Spleen (tissue), 11 donors: ENCODE measurements around the gene CACNA1F. TPM values are rescaled to one million over a fixed set of nuclear protein-coding genes. Genes with fewer than 3 reads are reported as not detected.

Experiments
- DNase-seq: peaks from one replicate; pipeline ENCODE4 v3.0.0-alpha.2; 2020
- H3K27ac ChIP-seq, 8 donors: fragments of 200-600 bp; sonication (generic) in 7 of 8; 1 replicate in 4 of 8; 2 replicates in 4 of 8; pipeline versions ENCODE4 v1.5.0 to v1.8.0; 2016 to 2021; ENCODE audit warnings: inconsistent platforms in 4 of 8, mild to moderate bottlenecking in 4 of 8, moderate library complexity in 1 of 8
- H3K27me3 ChIP-seq, 7 donors: fragments of 200-600 bp; sonication (generic) in 6 of 7; replicated peaks in 1 of 7; 1 replicate in 4 of 7; 2 replicates in 3 of 7; pipeline versions ENCODE4 v1.5.0 to v1.8.0; 2016 to 2021; ENCODE audit warnings: inconsistent platforms in 3 of 7, mild to moderate bottlenecking in 1 of 7
- H3K36me3 ChIP-seq, 6 donors: fragments of 200-600 bp; sonication (generic) in 5 of 6; 1 replicate in 4 of 6; 2 replicates in 2 of 6; pipeline versions ENCODE4 v1.5.0 to v1.8.0; 2016 to 2021; ENCODE audit warnings: inconsistent platforms in 2 of 6
- H3K4me1 ChIP-seq, 6 donors: fragments of 200-600 bp; sonication (generic) in 5 of 6; 1 replicate in 3 of 6; 2 replicates in 3 of 6; pipeline versions ENCODE4 v1.5.0 to v1.8.0; 2016 to 2021; ENCODE audit warnings: inconsistent platforms in 3 of 6
- H3K4me3 ChIP-seq, 8 donors: fragments of 200-600 bp; sonication (generic) in 7 of 8; 1 replicate in 4 of 8; 2 replicates in 4 of 8; pipeline versions ENCODE4 v1.5.0 to v1.8.0; 2016 to 2021; ENCODE audit warnings: inconsistent platforms in 4 of 8, mild to moderate bottlenecking in 4 of 8, moderate library complexity in 2 of 8
- H3K9me3 ChIP-seq, 8 donors: fragments of 200-600 bp; sonication (generic) in 7 of 8; 1 replicate in 4 of 8; 2 replicates in 4 of 8; pipeline versions ENCODE4 v1.5.0 to v1.8.0; 2016 to 2021; ENCODE audit warnings: inconsistent platforms in 4 of 8
- POLR2A ChIP-seq, 3 donors: fragments of 450-650 bp; IDR thresholded peaks; one replicate each; pipeline ENCODE4 v1.5.1; 2017; ENCODE audit warnings: antibody characterized with exemption in 3 of 3, mild to moderate bottlenecking in 1 of 3
- POLR2AphosphoS5 ChIP-seq, 3 donors: sonication (generic); formaldehyde crosslinking; IDR thresholded peaks; one replicate each; pipeline ENCODE4 v1.5.1; 2017; ENCODE audit warnings: antibody characterized with exemption in 3 of 3
- WGBS, 5 donors: extraction: QIAGEN DNeasy Blood & Tissue Kit in 3 of 5; methylation state at CpG; one replicate each; pipeline versions ENCODE4 v1.1.5 to v1.1.7; 2013 to 2018; 5-methylcytosine and 5-hydroxymethylcytosine counted together
- intact Hi-C: fragments of 100-400 bp; cut with DNase I; formaldehyde crosslinking; loops from one replicate; pipeline ENCODE4 v1.15.0; 2023; ENCODE audit warnings: low total_unique reads
- polyA plus RNA-seq, 3 donors: library from polyadenylated mRNA; stranded (reverse); fragments of 200-250 nt; gene quantifications; one replicate each; pipeline ENCODE4 v1.2.1, GENCODE V29; 2013
- total RNA-seq, 7 donors: library from RNA; depleted of rRNA in 3 of 7; stranded (reverse); fragments of >200 nt in 3 of 7; fragmentation: NEBNext Ultra II Directional in 4 of 7; extraction: Animal tissue kit (Norgen Biotek cat#: 25700) in 4 of 7; gene quantifications; one replicate each; pipeline versions ENCODE4 v1.1.0 to v1.2.1, GENCODE V29; 2016 to 2021
- TF ChIP-seq, protein P1 (sequence below), 11 experiments: fragments of 200-600 bp in 7 of 11; fragments of 450-650 bp in 4 of 11; sonication (generic) in 4 of 11; IDR thresholded peaks in 8 of 11; conservative IDR thresholded peaks in 3 of 11; 1 replicate in 7 of 11; 2 replicates in 4 of 11; pipeline versions ENCODE4 v1.4.0 to v1.8.0; 2016 to 2021; ENCODE audit warnings: antibody characterized with exemption in 11 of 11, inconsistent platforms in 4 of 11, mild to moderate bottlenecking in 1 of 11
- donor health status: healthy with polysubstance abuse.
- donor health status: DM: no; HTN: no; CAD: no; lungs with moderate emphysema.
- donor health status: DM: no; HTN: no; CAD: no.
- donor health status: Bipolar disorder and iron deficiency.
- donor health status: healthy.
- donor health status: DM: no; HTN: no; CAD: no.
- donor health status: DM: yes; HTN: yes; CAD: no.

The CACNA1F gene
- total and polyA plus RNA-seq, 10 donors, result 0.55 to 2.9 (median 0.91) TPM

DNA sequence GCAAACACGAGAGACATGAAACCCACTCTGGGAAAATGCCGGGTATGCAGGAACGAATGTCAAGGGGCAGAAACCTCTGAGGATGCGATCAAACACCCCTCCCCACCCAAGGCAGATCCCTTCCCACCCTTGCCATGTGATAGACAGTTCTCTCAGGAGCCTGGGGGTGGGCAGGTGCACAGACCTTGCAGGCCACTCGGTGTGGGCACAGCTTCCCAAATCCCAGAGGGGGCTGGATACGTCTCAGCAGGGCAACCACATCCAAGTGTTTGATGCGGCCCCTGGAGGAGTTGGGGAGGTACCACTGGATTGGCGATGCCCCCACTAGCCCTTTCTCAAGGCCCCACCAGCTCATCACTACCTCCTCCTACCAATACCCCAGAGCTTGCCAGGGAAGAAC is 22.7 kb downstream of the CACNA1F start:
- Histone ChIP-seq H3K27me3 (peaks cover 0 to 12% (median 0%) of the 10 kb centered on the region in 7 donors), H3K9me3 (no peaks in the 10 kb centered on the region), H3K4me3 (no peak overlapping the region), H3K27ac (no peak overlapping the region), H3K4me1 (no peaks in the 10 kb centered on the region), H3K36me3 (no peaks in the 10 kb centered on the region)
- 70 to 88% (median 81%) methylated on average over 5 to 8 of the region's 8 CpGs for WGBS, 5 donors
- no peak for DNase-seq
- TF ChIP-seq POLR2A (IDR thresholded peaks at IDR 0.05) (no peak), POLR2AphosphoS5 (IDR thresholded peaks at IDR 0.05) (no peak)
- TF ChIP-seq, protein P1, sequence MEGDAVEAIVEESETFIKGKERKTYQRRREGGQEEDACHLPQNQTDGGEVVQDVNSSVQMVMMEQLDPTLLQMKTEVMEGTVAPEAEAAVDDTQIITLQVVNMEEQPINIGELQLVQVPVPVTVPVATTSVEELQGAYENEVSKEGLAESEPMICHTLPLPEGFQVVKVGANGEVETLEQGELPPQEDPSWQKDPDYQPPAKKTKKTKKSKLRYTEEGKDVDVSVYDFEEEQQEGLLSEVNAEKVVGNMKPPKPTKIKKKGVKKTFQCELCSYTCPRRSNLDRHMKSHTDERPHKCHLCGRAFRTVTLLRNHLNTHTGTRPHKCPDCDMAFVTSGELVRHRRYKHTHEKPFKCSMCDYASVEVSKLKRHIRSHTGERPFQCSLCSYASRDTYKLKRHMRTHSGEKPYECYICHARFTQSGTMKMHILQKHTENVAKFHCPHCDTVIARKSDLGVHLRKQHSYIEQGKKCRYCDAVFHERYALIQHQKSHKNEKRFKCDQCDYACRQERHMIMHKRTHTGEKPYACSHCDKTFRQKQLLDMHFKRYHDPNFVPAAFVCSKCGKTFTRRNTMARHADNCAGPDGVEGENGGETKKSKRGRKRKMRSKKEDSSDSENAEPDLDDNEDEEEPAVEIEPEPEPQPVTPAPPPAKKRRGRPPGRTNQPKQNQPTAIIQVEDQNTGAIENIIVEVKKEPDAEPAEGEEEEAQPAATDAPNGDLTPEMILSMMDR (IDR thresholded peaks at IDR 0.05 in 8 of 11, conservative IDR thresholded peaks at IDR 0.05 in 3 of 11), result no peak
- intact Hi-C loops, result no loop called here

GRCh38 chrX:49209434-49210251 is 23.5 kb downstream of the CACNA1F start:
- 29 to 55% (median 40%) methylated on average over 17 to 28 of the region's 28 CpGs for whole genome bisulfite sequencing, 5 donors
- no peaks in the 10 kb centered on the region for H3K4me1 ChIP-seq
- no peak for DNase-seq
- intact Hi-C loops, result no loop called here
- H3K9me3 ChIP-seq, result no peaks in the 10 kb centered on the region
- no peak overlapping the region for H3K27ac ChIP-seq
- H3K4me3 ChIP-seq, result no peak overlapping the region
- H3K27me3 ChIP-seq, result peaks cover 0 to 17% (median 0%) of the 10 kb centered on the region in 7 donors
- no peaks in the 10 kb centered on the region for H3K36me3 ChIP-seq
- TF ChIP-seq, protein P1 (IDR thresholded peaks at IDR 0.05 in 8 of 11, conservative IDR thresholded peaks at IDR 0.05 in 3 of 11), result no peak
- no peak for TF ChIP-seq POLR2AphosphoS5 (IDR thresholded peaks at IDR 0.05)
- no peak for TF ChIP-seq POLR2A (IDR thresholded peaks at IDR 0.05)

GRCh38 chrX:49208399-49208798 is 24.7 kb downstream of the CACNA1F start:
- 91 to 95% (median 95%) methylated on average over 4 to 5 of the region's 5 CpGs for WGBS, 5 donors
- Histone ChIP-seq H3K27ac (no peak overlapping the region), H3K27me3 (peaks cover 0 to 17% (median 0%) of the 10 kb centered on the region in 7 donors), H3K4me1 (no peaks in the 10 kb centered on the region), H3K4me3 (no peak overlapping the region), H3K9me3 (no peaks in the 10 kb centered on the region), H3K36me3 (no peaks in the 10 kb centered on the region)
- TF ChIP-seq, protein P1 (IDR thresholded peaks at IDR 0.05 in 8 of 11, conservative IDR thresholded peaks at IDR 0.05 in 3 of 11), result no peak
- DNase-seq, result no peak
- intact Hi-C loops, result no loop called here

DNA sequence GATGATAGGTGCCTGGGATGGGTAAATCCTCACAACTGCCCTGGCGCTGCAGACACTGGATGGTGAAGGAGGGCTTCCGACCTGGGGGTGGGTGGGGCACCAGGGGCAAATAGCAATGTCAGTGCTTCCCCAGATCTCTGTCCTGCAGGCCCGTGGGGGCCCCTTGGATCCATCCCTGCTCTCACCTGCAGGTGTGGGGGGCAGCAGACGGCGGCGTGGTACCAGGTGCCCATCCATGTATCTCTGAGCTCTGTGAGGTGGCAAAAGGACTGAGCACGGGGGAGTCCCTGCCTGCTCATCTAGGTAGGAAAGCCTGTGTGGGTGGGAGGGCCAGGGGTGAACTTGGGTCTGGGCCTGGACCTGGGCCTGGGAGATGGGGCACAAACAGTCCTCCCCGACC is 26.6 kb downstream of the CACNA1F start:
- Histone ChIP-seq H3K27ac (no peak overlapping the region), H3K4me3 (no peak overlapping the region), H3K9me3 (no peaks in the 10 kb centered on the region), H3K36me3 (no peaks in the 10 kb centered on the region), H3K4me1 (no peaks in the 10 kb centered on the region), H3K27me3 (peaks cover 0 to 14% (median 0%) of the 10 kb centered on the region in 7 donors)
- no peak for DNase-seq
- intact Hi-C loops, result no loop called here
- 71 to 97% (median 76%) methylated on average over 7 to 8 of the region's 8 CpGs; no CpG with 5 or more reads in 1 of the 5 donors for WGBS, 5 donors
- TF ChIP-seq, protein P1 (IDR thresholded peaks at IDR 0.05 in 8 of 11, conservative IDR thresholded peaks at IDR 0.05 in 3 of 11), result no peak
- TF ChIP-seq POLR2AphosphoS5 (IDR thresholded peaks at IDR 0.05) (no peak), POLR2A (IDR thresholded peaks at IDR 0.05) (no peak)
